Lung (tissue), 12 donors: Measurements from ENCODE around the gene ZCCHC8. TPM values are rescaled to one million over a fixed set of nuclear protein-coding genes. Genes with fewer than 3 reads are reported as not detected.

Experiments used
- ATAC-seq: fragments of 200-7000 bp; cut with Tn5 transposase; one replicate; pipeline ENCODE4 v1.9.1; 2020; ENCODE audit warnings: moderate number of reproducible peaks; ENCODE audit not compliant: insufficient read depth, low FRiP score
- DNase-seq, 3 donors: peaks; one replicate each; pipeline ENCODE4 v3.0.0-alpha.2; 2013 to 2017
- H3K27ac ChIP-seq, 2 donors: one replicate each; pipeline ENCODE4 v1.5.1; 2013; ENCODE audit warnings: mild to moderate bottlenecking in 2 of 2, moderate library complexity in 2 of 2, control low read depth in 1 of 2, inconsistent platforms in 1 of 2, low read depth in 1 of 2, low read length in 1 of 2
- H3K27me3 ChIP-seq, 3 donors: one replicate each; pipeline ENCODE4 v1.5.1; 2013; ENCODE audit warnings: low read length in 2 of 3; ENCODE audit not compliant: control insufficient read depth in 3 of 3, insufficient read depth in 3 of 3
- H3K36me3 ChIP-seq, 4 donors: one replicate each; pipeline ENCODE4 v1.5.1; 2013; ENCODE audit warnings: low read length in 4 of 4, mild to moderate bottlenecking in 1 of 4, moderate library complexity in 1 of 4; ENCODE audit not compliant: control insufficient read depth in 4 of 4, insufficient read depth in 4 of 4
- H3K4me1 ChIP-seq, 5 donors: one replicate each; pipeline ENCODE4 v1.5.1; 2013; ENCODE audit warnings: low read length in 5 of 5, mild to moderate bottlenecking in 2 of 5, moderate library complexity in 1 of 5; ENCODE audit not compliant: control insufficient read depth in 5 of 5, insufficient read depth in 5 of 5
- H3K4me3 ChIP-seq: one replicate; pipeline ENCODE4 v1.5.1; 2013; ENCODE audit warnings: mild to moderate bottlenecking, control low read depth, moderate library complexity
- H3K9ac ChIP-seq, 2 donors: one replicate each; pipeline ENCODE4 v1.5.1; 2013; ENCODE audit warnings: low read length in 2 of 2, control low read depth in 1 of 2; ENCODE audit not compliant: insufficient read depth in 1 of 2
- H3K9me3 ChIP-seq, 4 donors: one replicate each; pipeline ENCODE4 v1.5.1; 2013; ENCODE audit warnings: low read length in 3 of 4, mild to moderate bottlenecking in 1 of 4, moderate library complexity in 1 of 4; ENCODE audit not compliant: control insufficient read depth in 4 of 4, insufficient read depth in 3 of 4
- CTCF ChIP-seq: IDR thresholded peaks from 2 replicates; pipeline ENCODE4 v1.5.1; 2012; ENCODE audit warnings: mild to moderate bottlenecking; ENCODE audit errors: control extremely low read depth, extremely low read depth
- WGBS, 2 donors: extraction: QIAGEN DNeasy Blood & Tissue Kit; methylation state at CpG; one replicate each; pipeline ENCODE4 v1.1.7; 2013; 5-methylcytosine and 5-hydroxymethylcytosine counted together
- polyA plus RNA-seq, 2 donors: library from polyadenylated mRNA; stranded (reverse); fragments of 200-250 nt; gene quantifications; one replicate each; pipeline ENCODE4 v1.2.1, GENCODE V29; 2013
- total RNA-seq, 2 donors: library from RNA; depleted of rRNA in 1 of 2; stranded (reverse); fragments of >200 nt in 1 of 2; gene quantifications; one replicate each; pipeline ENCODE4 v1.2.1, GENCODE V29; 2014 to 2021
- donor health status: control.
- donor health status: control.
- donor health status: Bipolar disorder and iron deficiency.
- donor health status: healthy.
- donor health status: DM: yes; HTN: yes; CAD: no.

ZCCHC8 gene
- total and polyA plus RNA-seq, 4 donors, result 12.8 to 48.1 (median 21.8) TPM

DNA sequence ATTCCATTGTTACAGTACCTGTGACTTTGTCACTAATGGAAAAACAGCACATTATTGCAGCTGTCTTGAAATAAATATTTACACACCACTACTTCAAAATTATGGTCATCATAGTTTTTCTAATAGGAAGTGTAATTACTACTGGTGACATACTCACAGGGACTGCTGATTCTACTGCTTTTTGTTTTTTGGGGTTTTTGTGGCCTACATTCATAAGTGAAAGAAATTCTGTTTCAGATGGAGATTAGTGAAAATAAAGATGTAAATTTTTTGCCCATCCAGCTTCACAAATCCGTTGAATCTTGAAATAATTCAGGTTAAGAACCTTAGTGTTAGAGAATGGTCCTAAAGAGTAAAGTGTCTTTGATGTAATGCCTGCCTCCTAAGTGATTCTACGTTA lies 43.8 kb upstream of the ZCCHC8 start:
- peaks cover 4 to 10% (median 6%) of the 10 kb centered on the region in 4 donors for H3K36me3 ChIP-seq
- no peak overlapping the region for H3K4me3 ChIP-seq
- H3K27me3 ChIP-seq, result no peaks in the 10 kb centered on the region
- 92 to 97% methylated on average over 2 of the region's 2 CpGs for WGBS, 2 donors
- H3K9ac ChIP-seq, result no peak overlapping the region
- no peaks in the 10 kb centered on the region for H3K4me1 ChIP-seq
- no peak for TF ChIP-seq CTCF
- DNase-seq (no peak), ATAC-seq (no peak)
- no peak overlapping the region for H3K27ac ChIP-seq
- H3K9me3 ChIP-seq, result no peaks in the 10 kb centered on the region

DNA sequence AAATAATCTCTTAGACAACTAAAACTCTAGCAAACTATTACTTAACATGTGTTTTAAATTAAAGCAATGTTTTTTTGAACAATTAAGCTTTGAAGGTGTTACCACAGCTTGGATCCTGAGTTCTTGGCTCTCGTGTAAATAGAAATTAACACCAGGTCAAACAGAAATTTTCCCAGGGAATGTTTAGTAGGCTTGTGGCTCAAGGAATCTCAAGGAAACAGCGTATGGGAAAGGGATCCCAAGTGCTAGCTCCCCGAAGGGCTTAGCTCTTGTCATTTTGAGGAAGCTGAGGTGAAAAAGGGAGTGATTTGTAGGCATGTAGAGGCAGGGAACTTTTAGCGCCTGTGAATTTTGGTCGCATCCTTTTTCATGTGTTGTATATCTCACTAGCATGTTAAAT lies 37.8 kb upstream of the ZCCHC8 start:
- Histone ChIP-seq H3K4me3 (no peak overlapping the region), H3K9me3 (no peaks in the 10 kb centered on the region), H3K4me1 (no peaks in the 10 kb centered on the region), H3K27me3 (no peaks in the 10 kb centered on the region), H3K27ac (no peak overlapping the region), H3K9ac (no peak overlapping the region), H3K36me3 (peaks cover 0 to 16% (median 4%) of the 10 kb centered on the region in 4 donors)
- DNase-seq, result no peak
- ATAC-seq, result no peak
- TF ChIP-seq CTCF, result no peak
- 97% methylated on average over 5 of the region's 5 CpGs for WGBS, 2 donors

DNA sequence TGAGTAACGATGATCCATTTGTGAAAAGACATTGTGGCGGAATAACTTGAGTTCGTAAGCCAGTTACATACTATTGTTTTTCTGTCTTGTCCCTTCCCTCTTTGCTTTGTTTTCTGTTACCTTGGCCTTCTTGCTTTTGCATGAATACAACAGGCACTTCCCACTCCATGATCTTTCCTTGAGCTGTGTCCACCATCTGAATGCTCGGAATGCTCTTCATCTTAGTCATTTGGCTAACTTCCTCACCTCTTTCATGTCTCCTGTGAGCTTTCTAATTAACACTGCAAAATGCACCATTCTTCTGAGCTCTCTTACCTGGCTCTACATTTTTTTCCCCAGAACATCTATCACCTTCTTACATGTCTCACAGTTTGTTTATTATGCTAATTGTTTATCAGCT lies 36.3 kb upstream of the ZCCHC8 start:
- ATAC-seq, result no peak
- no peaks in the 10 kb centered on the region for H3K4me1 ChIP-seq
- no peak overlapping the region for H3K9ac ChIP-seq
- H3K36me3 ChIP-seq, result peaks cover 0 to 13% (median 2%) of the 10 kb centered on the region in 4 donors
- no peak for DNase-seq
- no peaks in the 10 kb centered on the region for H3K9me3 ChIP-seq
- no peak overlapping the region for H3K4me3 ChIP-seq
- no peak for TF ChIP-seq CTCF
- H3K27ac ChIP-seq, result no peak overlapping the region
- WGBS, 2 donors, result 97 to 99% methylated on average over 4 of the region's 4 CpGs
- no peaks in the 10 kb centered on the region for H3K27me3 ChIP-seq

DNA sequence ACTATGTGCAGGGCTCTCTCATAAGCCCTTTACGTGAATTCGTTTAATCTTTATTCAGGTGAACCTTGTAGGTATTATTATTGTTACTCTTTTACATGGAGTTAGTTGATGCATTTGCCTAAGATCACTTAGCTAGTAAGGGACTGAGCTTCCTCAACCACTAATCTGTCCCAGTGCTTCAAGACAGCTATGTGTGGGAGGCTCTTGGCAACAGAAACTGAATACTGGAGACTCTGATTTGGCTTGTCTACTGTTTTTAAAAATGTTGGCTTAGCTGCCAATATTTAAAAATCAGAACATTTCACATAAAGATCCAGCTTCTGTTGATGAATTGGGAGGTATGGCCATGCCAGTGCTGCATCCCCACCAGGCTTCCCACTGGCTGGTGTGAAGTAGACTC lies 33.1 kb upstream of the ZCCHC8 start:
- ATAC-seq (no peak), DNase-seq (no peak)
- Histone ChIP-seq H3K36me3 (peaks cover 0 to 16% (median 1%) of the 10 kb centered on the region in 4 donors), H3K4me3 (no peak overlapping the region), H3K9me3 (no peaks in the 10 kb centered on the region), H3K4me1 (no peaks in the 10 kb centered on the region), H3K9ac (no peak overlapping the region), H3K27ac (no peak overlapping the region), H3K27me3 (no peaks in the 10 kb centered on the region)
- TF ChIP-seq CTCF, result no peak
- 95 to 96% methylated on average over 2 of the region's 2 CpGs for WGBS, 2 donors
